Stimulated activated CD8-positive, alpha-beta memory T cell treated with anti-CD3 and anti-CD28 coated beads, Interleukin-4, amount 100 ng/mL, for 48 hours (primary cell): Measurements from ENCODE around the gene ACTR1A.

Experiments
- DNase-seq: peaks from one replicate; pipeline ENCODE4 v3.0.0-alpha.2; 2020

Gene ACTR1A

DNA sequence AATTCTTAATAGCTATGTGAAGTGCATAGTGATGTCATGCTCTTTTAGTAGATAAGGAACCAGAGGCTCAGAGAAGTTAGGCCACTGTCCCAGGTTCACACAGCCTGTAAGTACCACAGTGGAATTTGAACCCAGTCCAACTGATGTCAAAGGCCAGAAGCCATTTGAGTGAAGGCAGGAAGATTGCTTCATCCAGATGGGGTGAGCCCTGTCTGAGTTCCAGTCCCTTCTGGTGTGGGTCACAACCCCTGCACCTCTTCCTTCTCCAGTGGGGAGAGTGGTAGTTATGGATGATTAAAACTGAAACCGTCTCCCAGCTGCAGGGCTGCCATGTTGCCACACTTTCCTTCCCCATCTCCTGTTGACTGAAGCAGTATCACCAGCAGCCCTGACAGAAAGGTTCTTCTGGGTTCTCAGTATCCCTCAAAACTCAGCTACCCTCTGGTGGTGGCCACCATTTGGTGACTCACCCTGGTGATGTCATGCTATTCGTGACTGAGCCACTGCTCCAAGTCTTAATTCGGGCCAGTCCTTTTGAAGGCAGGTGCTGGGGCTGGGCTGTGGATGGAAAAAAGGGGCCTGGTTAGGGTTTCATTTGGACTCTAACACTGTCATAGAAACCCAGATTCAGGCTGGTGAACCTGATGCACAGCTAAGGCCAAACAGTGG lies 49.7 kb downstream of the ACTR1A start:
- peak; percentile 83 for DNase-seq

DNA sequence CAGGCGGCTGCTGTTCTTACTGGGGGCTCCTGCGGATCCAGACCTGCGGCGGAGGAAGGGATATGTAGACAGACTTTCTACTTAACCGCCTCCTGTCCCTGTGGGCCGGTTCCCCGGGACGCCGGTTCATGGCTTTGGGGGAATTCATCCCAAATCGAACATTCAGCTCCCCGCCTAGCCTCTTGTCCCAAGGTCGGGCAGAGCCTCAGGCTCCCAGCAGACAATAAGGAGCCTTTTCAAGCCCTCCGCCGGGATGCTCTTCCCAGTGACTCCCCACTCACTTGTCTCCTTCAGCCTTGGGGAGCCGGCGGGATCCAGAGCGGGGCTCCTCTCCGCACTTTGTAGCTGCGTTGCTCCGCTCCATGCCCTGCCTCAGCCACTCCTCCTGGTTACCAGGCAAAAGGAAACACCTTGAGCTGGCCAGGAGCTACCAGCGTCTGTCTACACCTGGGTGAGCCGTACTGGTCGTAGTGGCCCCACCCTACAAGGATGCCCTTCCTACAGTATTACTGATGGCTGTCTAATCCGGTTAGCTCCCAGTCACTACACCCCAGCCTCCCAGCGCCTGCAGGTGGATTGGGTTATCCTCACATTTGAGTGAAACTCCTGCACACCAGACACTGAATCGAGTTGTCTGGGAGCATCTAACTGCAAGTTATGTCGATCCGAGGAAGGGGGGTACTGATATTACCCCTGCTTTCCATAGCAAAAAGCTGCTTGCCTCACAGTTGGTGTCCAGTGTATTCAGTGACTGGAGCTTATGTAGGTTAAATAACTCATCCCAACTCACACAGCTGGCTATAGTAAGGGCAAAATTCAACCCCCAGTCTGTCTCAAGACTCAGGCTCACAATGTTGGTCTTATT lies 51.2 kb downstream of the ACTR1A start, which contains the start of gene C10orf95:
Gene C10orf95, minus strand, starts transcription at position 439 of the 865 bp plus-strand sequence. CDS start 450 bp downstream, outside the sequence.
- DNase-seq = peak; percentile 35

DNA sequence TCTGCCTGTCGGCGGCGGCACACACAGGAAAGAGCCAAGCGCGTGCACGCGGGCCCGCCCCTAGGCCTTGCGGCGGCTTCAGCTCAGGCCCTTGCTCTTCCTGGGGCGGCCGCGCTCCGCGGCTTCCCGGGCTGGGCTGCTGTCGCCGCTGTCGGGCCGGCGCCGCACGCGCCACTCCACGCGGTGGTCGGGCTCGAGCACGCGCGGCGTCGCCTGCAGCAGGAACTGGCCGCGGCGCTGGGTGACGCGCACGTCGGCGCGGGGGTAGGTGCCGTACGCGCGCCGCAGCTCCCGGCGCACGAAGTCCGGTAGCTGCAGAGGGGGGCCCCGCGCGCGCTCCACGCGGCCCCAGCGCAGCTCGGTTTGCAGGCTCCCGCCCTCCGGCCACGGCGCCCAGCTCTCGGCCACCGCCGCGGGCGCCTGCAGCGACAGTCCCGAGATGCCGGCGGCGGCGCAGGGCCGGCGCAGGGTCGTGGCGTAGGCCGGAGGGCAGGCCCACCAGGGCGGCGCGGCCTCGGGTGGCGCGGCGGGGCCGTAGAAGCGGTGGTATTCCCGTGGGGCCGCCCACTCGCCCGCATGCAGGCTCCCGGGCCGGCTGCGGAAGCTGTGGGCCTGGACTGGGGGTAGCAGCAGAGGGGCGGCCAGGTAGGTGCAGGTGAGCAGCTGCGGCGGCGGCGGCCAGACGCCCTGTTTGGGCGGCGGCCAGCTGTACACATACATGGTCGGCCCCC lies 52.0 kb downstream of the ACTR1A start:
- DNase-seq = peak; percentile 85

DNA sequence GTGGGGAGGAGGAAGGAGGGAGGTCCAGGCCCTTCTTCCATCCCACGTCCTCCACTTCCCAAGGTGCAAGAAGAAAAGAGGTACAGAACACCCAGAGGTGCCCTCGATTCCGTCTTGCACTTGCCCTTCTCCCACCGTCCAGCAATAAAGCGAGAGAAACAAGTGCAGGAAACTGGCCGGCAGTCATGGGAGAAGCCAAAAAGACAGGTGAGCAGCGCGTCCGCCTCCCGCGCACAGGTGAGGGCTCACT lies 52.5 kb downstream of the ACTR1A start:
- DNase-seq = no peak

DNA sequence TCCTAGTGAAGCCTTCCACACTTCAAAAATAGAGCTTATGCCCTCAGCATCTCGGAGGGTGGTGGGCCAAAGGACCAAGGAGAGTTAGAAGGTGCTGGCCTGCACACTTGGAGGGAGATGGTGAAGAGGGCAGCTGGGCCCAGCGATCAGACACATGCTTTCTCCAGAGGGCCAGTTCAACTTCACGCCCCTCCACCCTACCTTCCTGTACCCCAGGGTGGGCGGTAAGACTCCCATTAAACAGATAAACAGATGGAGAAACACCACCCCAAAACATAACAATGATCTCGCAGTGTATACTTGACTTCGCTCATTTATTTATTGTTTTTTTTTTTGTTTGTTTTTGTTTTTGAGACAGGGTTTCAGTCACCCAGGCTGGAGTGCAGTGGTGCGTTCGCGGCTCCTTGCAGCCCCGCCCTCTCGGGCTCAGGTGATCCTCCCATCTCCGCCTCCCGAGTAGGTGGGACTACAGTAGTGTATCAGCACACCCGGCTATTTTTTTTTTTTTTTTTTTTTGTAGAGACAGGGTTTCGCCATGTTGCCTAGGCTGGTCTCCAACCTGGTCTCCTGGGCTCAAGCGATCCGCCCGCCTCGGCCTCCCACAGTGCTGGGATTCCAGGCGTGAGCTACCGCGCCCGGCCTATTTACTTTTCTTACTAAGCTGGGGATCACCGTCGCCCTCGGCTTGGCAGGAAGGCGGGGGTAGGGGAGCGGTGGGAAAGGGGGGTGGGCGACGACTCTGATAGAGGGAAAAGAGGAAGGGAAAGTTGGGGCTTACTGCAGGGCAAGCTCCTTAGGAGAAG lies 53.0 kb downstream of the ACTR1A start:
- DNase-seq = peak; percentile 86

DNA sequence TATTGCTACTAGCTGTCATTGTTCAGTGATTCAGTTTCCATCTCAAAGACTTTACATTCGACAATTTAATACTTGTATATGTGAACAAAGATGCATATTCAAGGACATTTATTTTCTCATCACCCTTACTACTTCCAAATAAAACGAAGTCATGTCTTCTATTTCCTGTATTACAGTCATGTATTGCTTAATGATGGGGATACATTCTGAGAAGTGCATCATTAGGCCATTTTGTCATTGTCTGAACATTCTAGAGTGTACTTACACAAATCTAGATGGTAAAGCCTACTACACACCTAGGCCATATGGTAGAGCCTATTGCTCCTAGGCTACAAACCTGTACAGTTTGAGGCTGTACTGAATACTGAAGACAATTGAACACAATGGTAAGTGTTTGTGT lies 57.7 kb downstream of the ACTR1A start:
- no peak for DNase-seq

DNA sequence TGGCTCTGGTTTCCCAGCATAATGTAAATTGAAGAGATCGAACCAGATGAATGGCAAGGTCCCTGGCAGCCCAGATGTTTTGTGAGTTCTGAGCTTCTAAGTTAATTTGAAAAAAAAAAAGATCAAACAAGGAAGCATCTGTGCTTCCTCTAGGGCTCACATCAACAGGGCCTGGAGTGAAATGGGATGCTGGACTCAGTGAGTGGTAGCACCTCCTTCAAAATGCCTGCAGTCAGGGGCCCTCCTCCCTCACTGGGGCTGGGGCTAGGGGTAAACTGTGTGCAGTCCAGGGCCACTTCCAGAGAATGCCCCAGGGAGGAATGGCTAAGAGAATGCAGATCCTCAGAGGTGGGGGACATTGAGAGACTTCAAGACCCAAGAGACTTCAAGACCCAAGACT lies 64.1 kb downstream of the ACTR1A start:
- DNase-seq = no peak

DNA sequence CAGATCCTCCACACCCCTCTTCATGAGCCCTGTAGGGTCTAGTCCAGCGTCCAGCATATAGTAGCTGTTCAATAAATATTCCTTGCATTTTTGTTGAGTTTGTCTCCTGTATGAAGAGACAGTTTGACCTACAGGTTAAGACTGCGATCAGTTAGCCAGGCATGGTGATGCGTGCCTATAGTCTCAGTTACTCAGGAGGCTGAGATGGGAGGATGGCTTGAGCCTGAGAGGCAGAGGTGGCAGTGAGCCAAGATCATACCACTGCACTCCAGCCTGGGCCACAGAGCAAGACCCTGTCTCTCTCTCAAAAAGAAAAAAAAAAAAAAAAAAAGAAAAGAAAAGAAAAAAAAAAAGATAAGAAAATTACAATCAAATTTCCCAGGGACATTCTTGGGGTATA lies 65.0 kb downstream of the ACTR1A start:
- DNase-seq = no peak

DNA sequence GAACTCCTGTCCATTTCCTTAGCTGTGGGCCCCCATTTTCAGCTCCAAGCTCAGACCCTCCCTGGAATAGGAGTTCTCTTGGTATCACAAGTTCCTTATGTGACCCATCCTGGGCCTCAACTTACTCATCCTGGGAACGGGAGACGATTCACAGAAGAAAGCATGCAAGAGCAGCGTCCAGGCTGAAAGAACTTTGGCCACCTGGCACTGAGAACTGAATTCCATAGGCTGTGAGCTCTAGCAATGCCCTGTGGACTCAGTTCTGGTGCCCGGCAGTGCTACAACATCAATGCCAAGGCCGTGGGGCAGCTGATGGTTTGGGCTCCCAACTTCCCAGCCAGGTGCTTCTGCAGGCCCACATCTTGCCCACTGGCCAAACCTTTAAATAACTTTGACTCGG lies 66.2 kb downstream of the ACTR1A start:
- DNase-seq = no peak

DNA sequence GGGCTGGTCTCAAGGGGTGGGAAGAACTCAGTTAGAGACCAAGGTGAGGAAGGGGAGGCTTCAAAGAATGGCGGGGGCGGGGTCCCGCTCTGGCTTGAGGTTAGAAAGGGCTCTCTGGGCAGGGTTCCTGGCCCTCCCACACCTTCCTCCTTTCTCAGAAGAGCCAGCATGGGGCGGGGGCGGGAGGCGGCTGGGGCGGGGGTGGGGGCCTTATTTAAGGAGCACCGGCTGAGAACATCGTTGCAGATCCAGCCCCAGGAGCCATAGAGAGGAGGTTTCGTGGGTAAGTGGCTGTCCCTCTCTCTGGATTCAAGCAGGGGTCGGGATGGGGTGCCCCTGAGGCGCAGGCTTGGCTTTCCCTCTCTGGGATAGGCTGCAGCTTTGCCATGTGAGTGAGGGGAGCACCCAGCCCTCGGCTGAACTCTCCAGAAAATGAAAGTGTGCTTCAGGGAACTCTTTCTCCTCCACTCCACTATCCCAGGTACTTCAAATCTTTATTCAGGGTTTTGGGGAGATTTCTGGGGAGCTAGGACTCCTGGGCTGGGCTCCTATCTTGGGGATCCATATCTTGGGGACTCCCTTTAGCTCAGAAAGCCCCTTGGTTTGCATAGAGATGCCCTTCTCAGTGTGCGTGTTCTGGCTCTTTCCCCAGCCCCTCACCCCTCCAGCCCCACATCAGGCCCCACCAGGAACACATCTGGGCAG lies 66.8 kb downstream of the ACTR1A start:
- peak; percentile 72 for DNase-seq

DNA sequence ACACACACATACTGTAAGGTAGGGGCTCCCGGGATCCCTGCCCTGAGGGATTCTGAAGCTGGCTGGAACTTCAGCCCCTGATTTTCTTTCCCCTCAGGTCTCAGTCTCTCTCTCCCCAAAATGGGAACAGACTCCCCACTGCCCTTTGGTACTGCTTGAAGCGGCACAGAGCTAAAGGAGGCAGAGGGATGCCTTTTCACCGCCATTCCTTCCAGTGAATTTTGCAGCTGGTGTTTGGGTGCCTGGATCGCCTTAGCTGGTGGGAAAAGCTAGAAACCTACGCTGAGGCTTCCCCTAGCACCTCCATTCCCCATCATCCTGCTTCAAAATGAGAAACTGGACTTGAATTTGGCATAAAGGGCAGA lies 67.4 kb downstream of the ACTR1A start:
- DNase-seq = no peak

DNA sequence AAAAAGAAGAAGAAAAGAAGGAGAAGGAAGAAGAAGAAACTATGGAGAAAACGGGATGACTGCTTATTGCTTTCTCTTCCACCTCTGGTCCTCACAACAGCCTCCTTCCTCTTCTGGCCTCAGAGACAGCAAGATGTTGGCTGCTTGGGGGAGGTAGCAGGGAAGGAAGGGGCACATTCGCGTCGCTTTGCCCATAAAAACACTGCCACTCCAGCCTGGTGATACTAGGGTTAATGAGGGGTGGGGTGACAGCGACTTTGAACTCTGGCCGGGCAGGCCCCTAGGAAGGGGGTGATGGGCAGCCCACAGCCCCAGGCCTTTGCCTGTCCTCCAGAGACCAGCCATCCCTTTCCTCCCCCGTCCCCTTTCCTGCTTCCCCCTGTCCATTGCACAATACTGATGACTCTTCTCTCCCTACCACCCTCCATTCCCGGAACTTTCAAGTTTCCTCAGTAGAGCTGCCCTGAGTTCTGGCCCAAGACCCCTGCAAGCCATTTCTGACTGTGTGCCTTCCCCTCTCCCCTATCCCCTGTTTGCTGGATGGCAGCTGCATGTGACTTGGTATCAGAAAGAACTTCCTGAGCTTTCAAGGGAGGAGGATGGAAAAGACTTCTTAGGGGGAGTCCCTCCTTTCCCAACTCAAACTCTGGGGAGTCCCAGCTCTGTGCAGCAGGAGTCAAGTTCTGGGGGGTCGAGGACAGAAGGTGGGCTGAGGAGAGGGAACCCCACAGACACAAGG lies 67.9 kb downstream of the ACTR1A start:
- no peak for DNase-seq

DNA sequence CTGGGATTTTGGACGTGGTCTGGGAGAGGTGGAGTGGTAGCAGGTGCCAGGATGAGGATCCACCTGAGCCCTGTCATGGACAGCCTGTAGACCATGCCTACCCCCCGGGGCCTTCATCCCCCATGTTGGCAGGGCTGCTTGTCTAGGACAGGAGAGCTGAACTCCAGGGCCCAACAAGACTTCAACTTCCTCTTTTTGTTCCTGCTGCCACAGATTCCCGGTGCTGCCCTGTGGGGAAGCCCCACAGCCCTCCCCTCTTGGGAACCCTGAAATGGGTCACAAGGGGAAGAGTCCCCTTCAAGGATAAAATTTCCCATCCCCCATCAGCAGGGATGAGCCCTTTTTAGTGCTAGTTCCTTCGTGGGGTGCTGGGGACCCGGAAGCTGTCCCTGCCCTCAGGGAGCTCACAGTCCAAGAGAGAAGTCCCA lies 68.9 kb downstream of the ACTR1A start:
- no peak for DNase-seq

DNA sequence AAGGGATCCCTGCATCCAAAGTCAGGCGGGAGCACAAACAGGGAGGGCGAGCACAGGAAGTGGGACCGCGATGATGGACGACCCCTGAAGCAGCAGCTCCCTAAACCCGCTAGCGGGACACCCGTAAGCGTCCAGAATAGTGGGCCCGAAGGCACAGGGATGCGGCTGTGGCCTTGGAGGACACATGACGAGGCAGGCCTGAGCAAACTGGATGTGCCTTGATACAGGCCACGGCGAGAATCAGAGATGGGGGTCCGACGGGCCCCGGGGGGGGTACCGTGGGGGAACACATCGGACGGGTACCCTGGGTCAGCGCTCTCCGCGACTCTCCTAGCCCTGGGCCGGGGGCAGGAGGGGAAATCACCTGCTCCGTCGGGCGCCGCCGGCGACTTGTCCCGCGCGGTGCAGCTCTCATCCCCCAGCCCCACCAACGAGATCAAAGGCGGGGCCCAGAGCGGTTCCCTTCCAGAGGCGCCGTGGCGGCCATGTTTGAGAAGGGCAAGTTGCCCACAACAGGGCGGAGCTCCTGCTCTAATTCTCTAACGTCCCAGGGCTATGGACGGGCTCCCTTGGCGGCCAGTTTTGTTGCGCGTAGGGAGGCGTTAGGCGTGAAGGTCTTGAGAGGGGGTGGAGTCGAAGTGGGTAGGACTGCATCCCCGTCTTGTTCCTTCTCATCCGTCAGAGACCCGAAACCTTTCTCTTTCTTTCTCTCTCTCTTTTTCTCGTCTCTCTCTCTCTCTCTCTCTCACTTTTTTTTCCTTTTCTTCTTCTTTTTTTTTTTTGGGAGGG lies 70.2 kb downstream of the ACTR1A start, which contains the start of gene CUEDC2:
Gene CUEDC2, minus strand, starts transcription at position 413 of the 789 bp plus-strand sequence. CDS start 7,386 bp downstream, outside the sequence.
- peak; percentile 100 for DNase-seq

DNA sequence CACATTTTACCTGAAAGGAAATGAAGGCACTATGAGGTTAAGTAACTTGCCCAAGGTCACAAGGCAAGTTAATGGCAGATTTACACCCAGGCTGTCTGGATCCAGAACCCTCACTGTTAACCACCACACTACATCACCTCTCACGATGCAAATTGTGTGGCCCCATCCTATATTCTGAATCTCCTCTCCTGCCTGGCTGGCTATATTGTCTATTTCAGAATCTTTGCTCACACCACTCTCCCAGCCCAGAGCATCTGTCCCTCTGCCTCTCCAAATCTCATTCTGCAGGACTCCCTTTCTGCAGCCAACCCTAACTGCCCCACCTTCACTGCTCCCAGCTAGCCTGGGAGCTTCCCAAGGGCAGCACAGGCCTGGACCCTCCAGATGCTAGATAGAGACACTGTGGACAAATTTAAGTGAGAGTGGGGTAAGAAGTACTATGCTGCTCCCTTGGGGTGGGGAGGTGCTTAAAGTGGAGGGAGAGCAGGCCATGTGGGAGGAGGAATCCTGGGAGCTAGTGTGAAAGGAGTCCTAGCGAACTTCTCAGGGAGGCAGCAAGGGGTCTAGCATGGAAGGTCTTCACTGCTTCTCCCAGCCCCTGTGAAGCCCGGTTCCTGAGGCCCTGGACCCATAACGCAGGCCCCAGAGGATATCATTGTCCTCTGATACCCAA lies 70.9 kb downstream of the ACTR1A start:
- DNase-seq = no peak

DNA sequence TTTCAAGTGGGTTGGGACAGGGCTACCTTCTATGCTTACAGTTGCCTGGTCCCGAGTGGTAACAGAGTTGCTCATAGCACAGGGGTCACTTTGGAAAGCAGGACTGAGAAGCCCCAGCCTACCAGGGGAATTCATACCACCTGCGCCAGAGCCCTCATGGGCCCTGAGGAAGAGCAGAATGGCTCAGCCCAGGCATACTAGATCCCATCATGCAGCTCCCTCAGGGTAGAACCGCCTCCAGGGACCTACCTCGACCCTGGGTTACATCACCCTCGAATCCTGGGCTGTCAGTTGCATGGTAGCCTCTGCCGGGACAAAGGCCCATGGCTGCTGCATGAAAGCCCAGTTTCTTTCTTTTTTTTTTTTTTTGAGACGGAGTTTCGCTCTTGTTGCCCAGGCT lies 73.0 kb downstream of the ACTR1A start:
- DNase-seq = no peak
